SKM-1 treated with dmso at 0.1 percent for 144 hours (cell line): ENCODE data around the gene ANLN.
"Not testable (repeated sequence)": the region's sequence is repeated elsewhere in the genome, so short reads cannot be mapped to it uniquely, and the experiment has no call there.

Experiments used
- DNase-seq: peaks from one replicate; lab custom pipeline; 2025; ENCODE audit not compliant: unreplicated experiment; lab: John Stamatoyannopoulos, UW

The ANLN gene

GRCh38 chr7:36389371-36390198, at the start of gene ANLN:
ANLN (plus strand) TSS chr7:36389862; CDS start chr7:36390027, 165 bp downstream.
- peak; percentile 85 for DNase-seq

- DNase-seq, result no peak
Measured at GRCh38 chr7:36343548-36343947, 46.1 kb upstream of the ANLN start.

GRCh38 chr7:36344622-36345021, 45.0 kb upstream of the ANLN start:
- no peak for DNase-seq

DNA sequence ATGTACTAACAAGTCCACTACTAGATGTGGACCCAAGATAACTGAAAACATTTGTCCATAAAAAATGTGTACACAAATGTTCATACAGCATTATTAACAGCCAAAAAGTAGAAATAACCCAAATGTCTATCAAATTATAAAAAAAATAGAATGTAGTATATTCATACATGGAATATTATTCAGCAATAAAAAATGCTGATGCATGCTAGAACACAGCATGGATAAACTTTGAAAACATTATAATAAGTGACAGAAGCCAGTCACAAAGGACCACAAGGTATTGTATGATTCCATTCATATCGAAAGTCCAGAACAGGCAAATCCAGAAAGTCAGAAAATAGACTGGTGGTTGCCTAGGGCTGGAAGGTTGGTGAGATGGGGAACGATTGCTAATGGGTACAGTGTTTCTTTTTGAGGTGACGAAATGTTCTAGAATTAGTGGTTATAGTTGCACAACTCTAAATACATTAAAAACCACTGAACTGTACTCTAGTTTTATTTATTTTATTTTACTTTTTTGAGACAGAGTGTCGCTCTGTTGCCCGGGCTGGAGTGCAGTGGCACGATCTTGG, 43.3 kb upstream of the ANLN start:
- DNase-seq, result peak; percentile 18

GRCh38 chr7:36348256-36348655, 41.4 kb upstream of the ANLN start:
- DNase-seq, result no peak

DNA sequence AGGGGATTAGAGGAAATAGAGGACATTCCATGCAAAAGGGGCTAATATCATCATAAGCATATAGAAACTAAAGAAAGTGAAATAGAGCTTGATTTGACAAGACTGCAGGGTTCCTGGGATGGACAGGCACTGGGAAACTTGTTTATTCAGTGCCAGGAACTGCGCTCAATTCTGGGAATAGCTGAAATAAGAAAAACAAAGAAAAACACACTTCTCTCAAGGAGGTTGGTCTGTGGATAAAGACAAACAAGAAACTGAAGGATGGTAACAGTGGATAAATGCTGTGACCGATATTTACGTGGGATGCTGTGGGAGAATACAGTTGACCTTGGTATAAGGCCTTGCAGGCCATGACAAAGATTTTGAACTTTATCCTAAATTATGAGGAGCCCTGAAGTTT, 40.9 kb upstream of the ANLN start:
- no peak for DNase-seq

DNA sequence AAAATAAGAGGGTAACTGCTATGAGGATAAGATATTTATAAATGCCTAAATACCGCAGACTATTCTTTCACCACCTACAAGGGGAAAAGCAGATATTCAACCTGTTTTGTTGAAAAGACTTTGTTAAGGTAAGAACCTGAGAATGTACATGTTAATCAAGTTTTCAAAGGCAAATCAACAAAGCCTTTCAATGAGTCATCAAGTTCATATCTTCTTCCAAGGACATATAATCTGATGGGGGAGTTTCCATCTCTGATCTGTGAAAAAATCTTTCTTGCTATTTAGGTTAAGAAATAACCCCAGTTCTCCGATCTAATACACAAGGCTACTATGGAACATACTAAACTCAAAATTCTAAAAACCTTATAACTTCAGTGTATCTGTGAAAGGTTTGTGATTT, 40.0 kb upstream of the ANLN start:
- no peak for DNase-seq

DNA sequence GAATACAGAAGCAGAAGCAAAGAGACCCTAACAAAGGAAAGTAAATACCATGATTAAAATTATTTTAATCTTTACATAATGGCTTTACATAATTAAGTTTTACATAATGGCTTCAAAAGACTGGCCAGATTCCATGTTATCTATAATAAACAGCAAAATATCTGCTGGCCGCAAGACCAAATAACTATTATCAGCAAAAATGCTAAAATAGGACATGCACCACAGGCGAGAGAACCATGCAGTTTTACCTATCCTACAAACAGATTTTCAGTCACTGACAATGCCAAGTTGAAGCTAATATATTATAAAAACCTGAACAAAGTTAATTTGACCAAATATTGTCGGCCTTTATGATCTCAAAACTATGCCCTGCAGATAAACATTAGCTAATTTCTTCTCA, 34.2 kb upstream of the ANLN start:
- no peak for DNase-seq

DNA sequence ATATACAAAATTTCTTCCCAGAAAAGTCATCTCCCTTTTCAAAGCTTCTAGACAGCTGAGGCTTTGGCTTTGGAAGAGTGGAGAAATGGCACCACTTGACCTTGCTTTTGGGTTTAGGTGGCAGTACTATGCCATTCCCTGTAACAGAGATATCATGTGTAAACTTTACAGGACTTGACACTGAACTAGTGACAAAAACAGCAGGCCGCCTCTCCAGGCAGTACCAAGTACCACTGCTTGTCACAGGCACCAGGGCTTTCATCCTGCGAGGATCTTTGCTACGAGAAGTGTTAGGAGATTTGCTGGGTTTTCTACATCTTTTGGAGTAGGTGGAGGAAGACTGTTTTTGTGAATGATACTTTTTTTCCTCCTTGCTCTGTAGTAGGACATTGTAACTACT, 32.6 kb upstream of the ANLN start:
- no peak for DNase-seq

DNA sequence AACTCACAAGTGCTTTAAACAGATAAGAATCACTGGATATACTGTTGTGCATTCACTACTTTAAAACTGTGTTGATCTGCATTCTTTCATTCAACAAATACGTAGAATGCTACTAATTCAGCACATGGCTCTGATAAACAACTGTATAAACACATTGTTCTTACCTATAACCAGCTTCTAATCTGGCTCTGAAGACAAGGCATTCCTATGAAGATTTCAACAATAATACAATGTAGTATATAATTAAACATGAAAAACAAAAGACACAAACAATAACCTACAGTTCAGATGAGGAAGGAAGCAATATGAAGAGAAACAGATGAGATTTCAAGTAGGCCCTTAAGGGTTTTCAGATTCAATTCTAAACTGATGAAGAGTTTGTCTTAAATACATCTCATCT, 31.1 kb upstream of the ANLN start:
- no peak for DNase-seq

GRCh38 chr7:36360244-36360643, 29.4 kb upstream of the ANLN start:
- DNase-seq, result no peak

DNA sequence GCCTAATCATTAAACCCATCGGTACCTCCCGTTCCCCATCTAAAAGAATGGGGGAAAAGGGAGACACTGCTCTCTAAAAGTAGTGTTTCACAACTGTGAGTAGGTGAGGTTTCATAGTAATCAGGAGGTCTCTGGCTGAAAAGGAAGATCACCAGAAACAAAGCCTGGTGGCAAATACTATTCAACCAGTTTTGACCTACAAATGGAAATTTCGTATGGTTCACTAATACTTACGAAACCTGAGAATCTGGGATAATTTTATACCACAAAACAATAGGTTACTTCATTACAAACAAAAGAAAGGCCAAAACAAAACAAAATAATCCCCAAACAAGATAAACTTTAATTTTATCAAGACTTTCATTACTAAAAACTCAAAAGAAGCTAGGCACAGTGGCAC, 28.4 kb upstream of the ANLN start:
- DNase-seq, result no peak

GRCh38 chr7:36363515-36363914, 26.1 kb upstream of the ANLN start:
- DNase-seq, result no peak

DNA sequence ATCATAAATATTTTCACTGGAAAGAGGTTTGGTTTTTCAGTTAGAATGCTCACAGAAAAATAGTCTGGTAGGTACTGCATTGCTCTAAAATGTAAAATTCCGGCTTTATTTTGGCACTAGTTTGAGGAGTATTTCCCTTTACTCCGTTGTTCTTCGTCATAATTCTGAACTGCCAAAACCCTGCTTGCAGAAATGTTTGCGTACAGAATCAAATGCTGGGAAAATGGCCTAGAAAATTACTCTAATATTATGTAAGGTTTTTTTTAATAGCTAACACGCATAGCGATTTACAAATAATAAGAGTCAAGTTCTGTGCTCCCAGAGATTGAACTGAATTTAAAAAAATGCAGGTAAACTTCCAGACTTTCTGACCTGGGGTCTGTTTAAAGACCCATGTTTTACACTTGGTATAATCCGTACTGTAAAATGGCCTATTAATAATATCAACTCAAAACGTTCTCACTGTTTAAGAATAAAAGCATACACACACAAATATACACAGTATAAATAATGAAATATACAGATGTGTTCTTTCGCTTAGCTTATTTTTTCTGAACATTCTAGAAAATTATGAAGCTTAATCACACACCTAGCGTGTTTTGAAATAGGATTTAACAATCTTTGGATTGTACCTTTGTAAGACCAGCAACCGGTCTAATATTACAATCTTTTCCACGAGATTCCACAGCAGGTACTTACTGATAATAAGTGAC, 23.5 kb upstream of the ANLN start:
- no peak for DNase-seq

- peak; percentile 87 for DNase-seq
Measured at GRCh38 chr7:36366718-36367560, 22.7 kb upstream of the ANLN start.

DNA sequence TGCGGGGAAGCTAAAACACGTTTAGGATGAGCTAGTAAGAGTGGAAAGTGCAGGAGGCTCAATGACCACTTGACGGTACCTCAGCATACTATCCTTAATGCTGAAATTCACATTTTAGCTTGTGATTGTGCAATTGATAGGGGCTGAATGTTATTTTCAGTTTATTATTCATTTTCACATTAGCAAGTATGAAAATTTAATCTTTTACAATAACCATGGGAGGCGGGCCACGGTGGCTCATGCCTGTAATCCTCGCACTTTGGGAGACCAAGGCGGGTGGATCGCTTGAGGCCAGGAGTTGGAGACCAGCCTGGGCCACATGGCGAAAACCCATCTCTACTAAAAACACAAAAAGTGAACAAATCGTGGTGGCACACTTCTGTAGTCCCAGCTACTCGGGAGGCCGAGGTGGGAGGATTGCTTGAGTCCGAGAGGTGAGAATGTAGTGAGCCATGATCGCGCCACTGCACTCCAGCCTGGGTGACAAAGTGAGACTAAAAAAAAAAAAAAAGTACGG, 22.0 kb upstream of the ANLN start:
- peak; percentile 53 for DNase-seq

DNA sequence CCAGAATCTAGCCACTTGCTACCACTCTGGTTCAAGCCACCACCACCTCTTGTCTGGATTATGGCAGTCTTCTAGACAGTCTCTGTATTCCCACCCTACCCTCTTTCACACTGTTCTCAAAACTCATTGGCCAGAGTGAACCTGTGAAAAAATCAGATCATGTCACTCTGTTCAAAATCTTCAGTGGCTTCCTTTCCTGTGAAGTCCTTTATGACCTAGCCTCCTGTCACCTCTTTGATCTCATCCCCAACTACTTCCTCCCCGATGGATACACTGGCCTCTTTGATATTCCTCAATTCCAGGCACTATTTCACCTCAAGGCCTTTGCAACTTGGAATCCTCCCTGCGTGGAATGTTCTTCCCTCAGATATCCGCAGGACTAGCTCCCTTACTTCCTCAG, 21.2 kb upstream of the ANLN start:
- DNase-seq, result no peak

- no peak for DNase-seq
Measured at GRCh38 chr7:36369171-36369570, 20.5 kb upstream of the ANLN start.

- DNase-seq, result no peak
Measured at GRCh38 chr7:36370046-36370445, 19.6 kb upstream of the ANLN start.

DNA sequence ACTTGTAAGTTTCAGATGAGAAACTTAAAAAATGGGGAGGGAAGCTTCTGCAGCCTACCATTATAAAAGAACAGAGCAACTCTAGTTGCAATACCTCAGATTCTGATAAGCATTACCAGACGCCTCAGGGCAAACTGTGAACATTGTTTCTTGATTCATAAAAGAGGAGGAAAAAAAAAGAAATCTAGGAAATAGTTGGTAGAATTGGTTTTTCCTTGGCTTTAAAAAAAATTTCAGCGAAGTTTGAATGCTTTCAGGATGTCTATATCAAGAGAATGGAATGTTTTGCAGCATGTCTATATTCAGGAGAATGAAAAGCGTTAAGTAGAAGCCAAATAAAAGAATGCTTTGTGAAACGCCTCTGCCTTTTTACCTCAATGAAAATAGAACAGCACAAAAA, 17.5 kb upstream of the ANLN start:
- no peak for DNase-seq

GRCh38 chr7:36378555-36378954, 11.1 kb upstream of the ANLN start:
- DNase-seq, result not testable (repeated sequence)
